ENCODE results near the gene ERICH3. TPM values are rescaled to one million over a fixed set of nuclear protein-coding genes. Genes with fewer than 3 reads are reported as not detected.

Gene ERICH3
- total RNA-seq (ENCODE audit: unreplicated experiment) = 2.8 TPM
- long read RNA-seq, partial matches to known transcripts = 1 of 1 reads
- long read RNA-seq, other reads (novel, unspliced or antisense) = 0 of 1 reads

DNA sequence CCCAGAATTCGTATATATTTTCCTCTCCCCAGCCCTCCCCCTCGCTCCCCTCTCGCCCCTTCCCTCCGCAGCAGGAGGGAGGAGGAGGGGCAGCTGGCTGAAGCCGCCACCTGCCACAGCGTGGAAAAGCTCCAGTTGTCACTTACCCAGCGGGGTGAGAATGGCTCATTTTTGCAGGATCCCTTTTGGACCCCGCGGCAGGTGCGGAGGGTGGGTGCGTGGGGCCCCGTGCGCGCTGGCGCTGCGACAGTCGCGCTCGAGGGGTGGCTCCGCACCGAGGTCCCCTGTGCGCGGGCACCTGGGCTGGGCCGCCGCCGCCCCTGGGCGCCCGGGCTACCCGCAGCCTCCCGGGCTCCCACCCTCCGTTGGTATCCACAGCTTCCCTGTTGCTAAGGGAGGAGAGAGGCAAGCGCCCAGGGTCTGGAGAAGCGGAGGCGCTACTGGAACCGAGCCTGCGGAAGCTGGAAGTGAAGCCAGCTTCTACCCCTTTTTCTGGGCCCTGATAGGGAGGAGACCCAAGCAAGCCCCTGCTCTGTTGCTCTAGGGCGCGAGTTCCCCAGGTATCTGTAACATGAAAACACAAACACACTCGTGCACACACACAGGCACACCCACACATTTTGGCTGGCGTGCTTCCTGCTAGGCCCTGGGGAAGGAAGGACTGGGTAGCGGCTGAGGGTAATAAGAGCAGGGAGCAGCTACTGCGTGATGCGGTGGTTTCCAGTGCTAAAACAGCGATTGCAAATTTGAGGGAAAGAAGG is at the start of gene ERICH3:
Gene ERICH3 (minus strand): TSS at position 442 of the 761 bp plus-strand sequence. CDS start 273 bp downstream, at position 169.
- no peaks in the 10 kb centered on the region for H3K9me3 Mint-ChIP-seq (ENCODE audit: unreplicated experiment)
- TF ChIP-seq, protein P1, sequence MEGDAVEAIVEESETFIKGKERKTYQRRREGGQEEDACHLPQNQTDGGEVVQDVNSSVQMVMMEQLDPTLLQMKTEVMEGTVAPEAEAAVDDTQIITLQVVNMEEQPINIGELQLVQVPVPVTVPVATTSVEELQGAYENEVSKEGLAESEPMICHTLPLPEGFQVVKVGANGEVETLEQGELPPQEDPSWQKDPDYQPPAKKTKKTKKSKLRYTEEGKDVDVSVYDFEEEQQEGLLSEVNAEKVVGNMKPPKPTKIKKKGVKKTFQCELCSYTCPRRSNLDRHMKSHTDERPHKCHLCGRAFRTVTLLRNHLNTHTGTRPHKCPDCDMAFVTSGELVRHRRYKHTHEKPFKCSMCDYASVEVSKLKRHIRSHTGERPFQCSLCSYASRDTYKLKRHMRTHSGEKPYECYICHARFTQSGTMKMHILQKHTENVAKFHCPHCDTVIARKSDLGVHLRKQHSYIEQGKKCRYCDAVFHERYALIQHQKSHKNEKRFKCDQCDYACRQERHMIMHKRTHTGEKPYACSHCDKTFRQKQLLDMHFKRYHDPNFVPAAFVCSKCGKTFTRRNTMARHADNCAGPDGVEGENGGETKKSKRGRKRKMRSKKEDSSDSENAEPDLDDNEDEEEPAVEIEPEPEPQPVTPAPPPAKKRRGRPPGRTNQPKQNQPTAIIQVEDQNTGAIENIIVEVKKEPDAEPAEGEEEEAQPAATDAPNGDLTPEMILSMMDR (IDR thresholded peaks at IDR 0.05; ENCODE audit: unreplicated experiment) = no peak
- peaks cover 3% of the 10 kb centered on the region for H3K27me3 Mint-ChIP-seq (ENCODE audit: unreplicated experiment)
- DNase-seq (ENCODE audit: low spot score) = peak; percentile 20
- no peak within 1 kb of the TSS for H3K27ac Mint-ChIP-seq (ENCODE audit: unreplicated experiment)
- no peaks in the 10 kb centered on the region for H3K4me1 Mint-ChIP-seq (ENCODE audit: unreplicated experiment)
- peak within 1 kb of the TSS; percentile 78 for H3K4me3 Mint-ChIP-seq (ENCODE audit: unreplicated experiment)
- H3K36me3 Mint-ChIP-seq (ENCODE audit: low read depth, unreplicated experiment) = no peaks in the 10 kb centered on the region

GRCh38 chr1:74717626-74718025 is 44.0 kb upstream of the ERICH3 start:
- no peaks in the 10 kb centered on the region for H3K27me3 Mint-ChIP-seq (ENCODE audit: unreplicated experiment)
- TF ChIP-seq, protein P1 (IDR thresholded peaks at IDR 0.05; ENCODE audit: unreplicated experiment) = no peak
- H3K4me1 Mint-ChIP-seq (ENCODE audit: unreplicated experiment) = no peaks in the 10 kb centered on the region
- no peak overlapping the region for H3K27ac Mint-ChIP-seq (ENCODE audit: unreplicated experiment)
- peaks cover 9% of the 10 kb centered on the region for H3K36me3 Mint-ChIP-seq (ENCODE audit: low read depth, unreplicated experiment)
- no peaks in the 10 kb centered on the region for H3K9me3 Mint-ChIP-seq (ENCODE audit: unreplicated experiment)
- DNase-seq (ENCODE audit: low spot score) = no peak
- H3K4me3 Mint-ChIP-seq (ENCODE audit: unreplicated experiment) = no peak overlapping the region

GRCh38 chr1:74716822-74717221 is 43.2 kb upstream of the ERICH3 start:
- Mint-ChIP-seq H3K9me3 (ENCODE audit: unreplicated experiment) (no peaks in the 10 kb centered on the region), H3K27me3 (ENCODE audit: unreplicated experiment) (no peaks in the 10 kb centered on the region), H3K4me3 (ENCODE audit: unreplicated experiment) (no peak overlapping the region), H3K4me1 (ENCODE audit: unreplicated experiment) (no peaks in the 10 kb centered on the region), H3K27ac (ENCODE audit: unreplicated experiment) (no peak overlapping the region), H3K36me3 (ENCODE audit: low read depth, unreplicated experiment) (peaks cover 9% of the 10 kb centered on the region)
- DNase-seq (ENCODE audit: low spot score) = no peak
- TF ChIP-seq, protein P1 (IDR thresholded peaks at IDR 0.05; ENCODE audit: unreplicated experiment) = no peak

DNA sequence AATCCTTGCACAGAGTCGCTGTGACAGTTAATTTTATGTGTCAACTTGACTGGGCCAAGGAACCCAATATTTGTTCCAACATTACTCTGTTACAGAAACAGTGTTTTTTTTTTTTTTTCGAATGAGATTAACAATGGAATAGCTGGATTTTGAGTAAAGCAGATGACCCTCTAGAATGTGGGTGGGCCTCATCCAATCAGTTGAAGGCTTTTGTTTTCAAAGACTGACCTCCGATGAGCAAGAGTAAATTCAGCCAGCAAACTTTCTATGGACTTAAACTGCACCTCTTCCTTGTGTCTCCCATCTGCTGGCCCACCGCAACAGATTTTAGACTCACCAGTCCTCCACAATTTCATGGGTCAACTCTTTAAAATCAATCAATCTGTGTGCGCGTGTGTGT is 42.2 kb upstream of the ERICH3 start:
- H3K27me3 Mint-ChIP-seq (ENCODE audit: unreplicated experiment) = no peaks in the 10 kb centered on the region
- no peaks in the 10 kb centered on the region for H3K9me3 Mint-ChIP-seq (ENCODE audit: unreplicated experiment)
- no peak for DNase-seq (ENCODE audit: low spot score)
- peaks cover 9% of the 10 kb centered on the region for H3K36me3 Mint-ChIP-seq (ENCODE audit: low read depth, unreplicated experiment)
- no peaks in the 10 kb centered on the region for H3K4me1 Mint-ChIP-seq (ENCODE audit: unreplicated experiment)
- no peak overlapping the region for H3K4me3 Mint-ChIP-seq (ENCODE audit: unreplicated experiment)
- H3K27ac Mint-ChIP-seq (ENCODE audit: unreplicated experiment) = no peak overlapping the region
- TF ChIP-seq, protein P1 (IDR thresholded peaks at IDR 0.05; ENCODE audit: unreplicated experiment) = no peak

GRCh38 chr1:74715236-74715502 is 41.6 kb upstream of the ERICH3 start:
- Mint-ChIP-seq H3K4me3 (ENCODE audit: unreplicated experiment) (no peak overlapping the region), H3K27ac (ENCODE audit: unreplicated experiment) (no peak overlapping the region), H3K9me3 (ENCODE audit: unreplicated experiment) (no peaks in the 10 kb centered on the region), H3K36me3 (ENCODE audit: low read depth, unreplicated experiment) (peaks cover 8% of the 10 kb centered on the region), H3K27me3 (ENCODE audit: unreplicated experiment) (no peaks in the 10 kb centered on the region), H3K4me1 (ENCODE audit: unreplicated experiment) (no peaks in the 10 kb centered on the region)
- TF ChIP-seq, protein P1 (IDR thresholded peaks at IDR 0.05; ENCODE audit: unreplicated experiment) = no peak
- DNase-seq (ENCODE audit: low spot score) = no peak
